Activated T-cell treated with anti-CD3 and anti-CD28 coated beads, Interleukin-2, amount 50 U/mL, for 24 hours (primary cell): ENCODE measurements around the gene KRTAP12-1.
"Not testable (repeated sequence)": the region's sequence is repeated elsewhere in the genome, so short reads cannot be mapped to it uniquely, and the experiment has no call there.

Experiments
- DNase-seq: peaks from one replicate; pipeline ENCODE4 v3.0.0-alpha.2; 2020
- H3K27ac Mint-ChIP-seq: 2 replicates; pipeline ENCODE4 v1.8.0; 2020; ENCODE audit warnings: mild to moderate bottlenecking, mixed read lengths
- H3K27me3 Mint-ChIP-seq: 2 replicates; pipeline ENCODE4 v1.8.0; 2020; ENCODE audit warnings: mixed read lengths
- H3K36me3 Mint-ChIP-seq: 2 replicates; pipeline ENCODE4 v1.8.0; 2020; ENCODE audit warnings: low read depth, mixed read lengths
- H3K4me1 Mint-ChIP-seq: 2 replicates; pipeline ENCODE4 v1.8.0; 2020; ENCODE audit warnings: low read depth, mixed read lengths
- H3K4me3 Mint-ChIP-seq: 2 replicates; pipeline ENCODE4 v1.8.0; 2020; ENCODE audit warnings: mild to moderate bottlenecking, moderate library complexity, mixed read lengths
- H3K9me3 Mint-ChIP-seq: 2 replicates; pipeline ENCODE4 v1.8.0; 2020; ENCODE audit warnings: mixed read lengths

Gene KRTAP12-1

DNA sequence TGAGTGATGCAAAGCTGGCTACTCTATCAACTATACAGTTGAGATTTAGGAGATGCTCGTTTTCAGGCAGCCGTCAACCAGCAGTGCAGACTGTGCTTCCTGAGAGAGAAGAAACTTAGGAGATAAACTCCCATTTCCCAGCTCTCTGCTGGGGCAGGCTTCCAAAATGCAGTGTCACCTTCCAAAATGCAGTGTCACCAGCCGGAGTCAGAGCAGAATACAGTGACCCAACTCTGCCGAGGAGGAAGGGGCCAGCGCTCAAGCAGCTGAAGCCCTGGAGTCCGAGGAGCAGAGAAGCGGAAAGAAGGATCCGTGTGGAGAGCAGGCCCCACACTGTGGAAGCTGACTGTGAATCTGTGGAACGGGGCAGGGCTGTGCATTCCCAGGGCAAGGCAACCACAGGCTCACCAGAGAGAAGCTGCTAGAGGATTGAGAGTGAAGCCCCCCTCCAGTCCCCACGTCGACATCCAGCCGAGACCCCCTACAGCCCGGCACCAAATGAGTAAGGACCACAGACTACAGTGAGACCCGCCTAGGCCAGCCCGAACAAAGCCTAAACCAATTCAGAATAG lies 703 bp upstream of the KRTAP12-1 start:
- Mint-ChIP-seq H3K27me3 (peaks cover 7% of the 10 kb centered on the region), H3K36me3 (no peaks in the 10 kb centered on the region), H3K9me3 (no peaks in the 10 kb centered on the region), H3K27ac (no peak overlapping the region), H3K4me3 (no peak overlapping the region), H3K4me1 (peaks cover 7% of the 10 kb centered on the region)
- no peak for DNase-seq

DNA sequence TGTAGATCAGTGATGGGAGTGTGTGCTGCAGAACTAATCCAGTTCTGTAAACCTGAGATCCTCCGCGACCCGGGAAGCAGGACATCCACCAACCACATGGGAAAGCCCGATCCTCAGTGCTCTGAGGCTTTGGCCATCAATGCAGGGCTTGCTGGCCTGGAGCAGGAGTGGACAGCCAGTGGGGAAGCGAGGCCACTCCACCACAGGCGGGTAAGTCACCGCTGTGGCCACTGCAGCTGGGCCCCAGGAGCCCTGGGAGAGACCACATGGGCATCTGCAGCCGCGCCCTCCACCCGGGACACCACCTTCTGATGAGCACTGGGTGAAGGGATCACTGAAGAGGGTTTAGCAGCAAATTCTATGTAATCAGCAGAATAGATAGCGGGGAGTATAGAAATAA lies 811 bp downstream of the KRTAP12-1 start:
- DNase-seq = no peak
- no peak overlapping the region for H3K4me3 Mint-ChIP-seq
- peaks cover 4% of the 10 kb centered on the region for H3K27me3 Mint-ChIP-seq

DNA sequence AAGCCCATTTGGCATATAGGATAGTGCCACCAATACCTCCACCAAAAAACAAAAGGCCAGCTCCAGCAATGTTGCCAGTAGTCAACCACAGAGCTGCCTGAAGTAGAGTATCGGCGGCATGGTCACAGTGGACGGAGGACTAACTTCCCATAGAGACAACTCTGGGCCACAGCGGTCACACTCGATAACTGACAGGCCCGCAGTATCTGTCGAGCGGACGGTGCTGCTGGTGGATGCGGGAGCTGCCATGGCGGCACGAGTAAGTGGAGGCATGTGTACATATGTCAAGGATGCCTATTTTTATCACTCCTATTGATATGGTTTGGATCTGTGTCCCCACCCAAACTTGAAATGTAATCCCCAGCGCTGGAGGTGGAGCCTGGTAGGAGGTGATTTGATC lies 4.1 kb downstream of the KRTAP12-1 start:
- H3K4me3 Mint-ChIP-seq = no peak overlapping the region

More for the DNA sequence above, 811 bp downstream of the KRTAP12-1 start:
- H3K36me3 Mint-ChIP-seq = no peaks in the 10 kb centered on the region
- H3K9me3 Mint-ChIP-seq = no peaks in the 10 kb centered on the region
- peaks cover 3% of the 10 kb centered on the region for H3K4me1 Mint-ChIP-seq
- no peak overlapping the region for H3K27ac Mint-ChIP-seq

DNA sequence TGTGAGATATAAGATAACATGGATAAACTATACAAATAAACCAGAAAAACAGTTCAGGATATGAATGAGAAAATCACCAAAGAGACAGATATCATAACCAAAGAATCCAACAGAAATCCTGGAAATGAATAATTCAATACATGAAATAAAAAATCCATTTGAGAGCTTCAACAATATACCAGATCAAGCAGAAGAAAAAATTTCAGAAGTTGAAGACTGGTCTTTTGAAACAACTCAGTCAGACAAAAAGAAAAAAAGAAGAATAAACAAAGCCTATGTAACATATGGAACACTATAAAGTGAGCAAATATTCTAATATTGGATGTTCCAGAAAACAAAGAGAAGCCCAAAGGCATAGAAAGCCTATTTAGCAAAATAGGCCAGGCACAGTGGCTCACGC lies 10.1 kb downstream of the KRTAP12-1 start:
- Mint-ChIP-seq H3K9me3 (peaks cover 24% of the 10 kb centered on the region), H3K4me1 (no peaks in the 10 kb centered on the region), H3K36me3 (no peaks in the 10 kb centered on the region), H3K4me3 (no peak overlapping the region), H3K27me3 (no peaks in the 10 kb centered on the region), H3K27ac (no peak overlapping the region)
- DNase-seq = no peak

More for the DNA sequence above, 4.1 kb downstream of the KRTAP12-1 start:
- Mint-ChIP-seq H3K27me3 (no peaks in the 10 kb centered on the region), H3K9me3 (peaks cover 4% of the 10 kb centered on the region), H3K4me1 (no peaks in the 10 kb centered on the region), H3K27ac (no peak overlapping the region), H3K36me3 (no peaks in the 10 kb centered on the region)
- DNase-seq = no peak

DNA sequence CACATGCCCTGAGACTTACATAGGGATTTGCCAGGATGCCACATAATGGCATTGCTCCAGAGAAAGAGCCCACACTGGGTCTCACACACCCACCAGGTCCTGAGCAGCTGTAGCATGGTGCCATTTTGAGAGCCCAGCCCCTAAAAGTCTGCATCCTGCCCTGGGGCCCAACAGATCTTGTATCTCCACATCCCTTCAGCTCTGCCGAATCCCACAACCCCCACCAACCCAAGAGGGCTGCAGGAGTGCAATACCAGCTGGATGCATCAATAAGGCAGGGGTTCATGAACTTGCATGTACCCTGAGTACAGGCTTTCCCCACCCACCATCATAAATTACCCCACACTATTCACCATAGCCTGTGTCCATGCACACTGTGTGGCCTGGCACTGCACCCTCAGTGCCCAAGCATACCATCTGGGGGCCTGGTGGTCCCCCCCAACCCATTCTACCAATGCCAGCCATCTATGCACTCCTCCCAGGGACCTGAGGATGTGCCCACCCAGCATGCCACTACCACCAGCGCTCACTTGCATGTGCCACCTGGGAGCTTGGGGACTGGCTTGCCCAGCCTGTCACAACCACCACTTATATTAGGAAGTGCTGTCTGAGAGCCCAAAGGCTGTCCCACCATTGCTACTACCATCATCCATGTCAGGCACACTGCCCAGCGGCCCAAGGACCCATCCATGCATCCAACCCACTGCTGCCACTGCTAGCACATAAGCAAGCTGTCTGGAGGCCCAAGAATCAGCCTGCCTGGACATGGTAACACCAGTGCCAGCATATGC lies 11.1 kb downstream of the KRTAP12-1 start:
- no peak for DNase-seq
- Mint-ChIP-seq H3K4me1 (no peaks in the 10 kb centered on the region), H3K9me3 (peaks cover 24% of the 10 kb centered on the region), H3K36me3 (no peaks in the 10 kb centered on the region), H3K27me3 (no peaks in the 10 kb centered on the region), H3K4me3 (no peak overlapping the region), H3K27ac (no peak overlapping the region)

DNA sequence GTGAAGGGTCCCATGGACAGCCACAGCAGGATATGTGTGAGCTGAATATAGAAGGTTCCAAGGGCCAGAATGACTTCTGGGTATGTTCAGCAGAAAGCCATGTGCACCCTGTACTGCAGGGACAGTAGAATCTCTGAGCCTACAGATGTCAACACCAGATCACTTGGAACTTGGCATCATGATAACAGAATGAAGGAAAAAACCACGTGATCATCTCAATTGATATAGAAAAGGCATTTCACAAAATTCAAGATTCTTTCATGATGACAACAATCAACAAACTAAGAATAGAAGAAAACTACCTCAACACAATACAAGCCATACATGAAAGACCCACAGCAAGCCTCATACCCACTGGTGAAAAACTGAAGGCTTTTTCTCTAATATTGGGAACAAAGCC lies 14.4 kb downstream of the KRTAP12-1 start:
- Mint-ChIP-seq H3K4me1 (no peaks in the 10 kb centered on the region), H3K9me3 (peaks cover 18% of the 10 kb centered on the region), H3K27ac (no peak overlapping the region), H3K4me3 (no peak overlapping the region), H3K36me3 (no peaks in the 10 kb centered on the region), H3K27me3 (no peaks in the 10 kb centered on the region)
- no peak for DNase-seq

DNA sequence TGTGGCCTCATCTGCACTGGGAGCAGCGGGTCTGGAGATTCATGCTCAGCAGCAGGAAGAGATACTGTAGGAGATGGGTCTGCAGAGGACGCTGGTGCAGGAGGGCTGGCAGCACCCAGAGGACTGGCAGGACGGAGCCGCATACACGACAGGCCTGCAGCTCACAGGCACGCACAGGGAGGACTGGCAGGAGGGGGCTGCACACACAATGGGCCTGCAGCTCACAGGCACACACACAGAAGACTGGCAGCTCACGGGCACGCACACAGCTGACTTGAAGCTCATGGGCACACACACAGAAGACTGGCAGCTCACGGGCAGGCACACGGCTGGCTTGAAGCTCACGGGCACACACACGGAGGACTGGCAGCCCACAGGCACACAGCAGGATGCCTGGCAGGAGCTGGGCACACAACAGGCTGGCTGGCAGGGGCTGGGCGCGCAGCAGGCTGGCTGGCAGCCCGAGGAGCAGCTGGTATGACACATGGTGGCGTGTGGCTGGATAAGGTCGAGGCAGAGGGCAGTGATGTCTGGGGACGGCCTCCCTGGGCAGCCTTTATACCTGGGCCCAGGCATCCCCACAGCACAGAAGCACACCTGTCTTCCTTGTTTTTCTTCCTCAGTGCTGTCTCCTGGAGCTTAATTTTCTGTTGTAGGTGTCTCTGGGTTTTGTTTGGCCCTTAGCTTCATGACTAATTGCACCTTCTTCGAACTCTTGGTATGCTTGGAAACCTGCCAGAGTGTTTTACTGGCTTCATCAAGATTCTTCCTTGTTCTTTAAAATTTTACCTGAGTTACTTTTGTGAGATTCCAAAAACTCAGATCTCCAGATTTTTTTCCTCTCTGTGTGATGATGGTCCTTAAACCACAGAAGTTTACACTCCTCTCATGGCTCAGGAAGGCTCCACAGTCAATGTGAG lies 15.3 kb downstream of the KRTAP12-1 start, which contains the start of gene KRTAP12-2:
KRTAP12-2 (minus strand) TSS at position 527 of the 920 bp plus-strand sequence; CDS start at position 486, 41 bp downstream.
- Mint-ChIP-seq H3K9me3 (peaks cover 21% of the 10 kb centered on the region), H3K27ac (no peak within 1 kb of the TSS), H3K27me3 (no peaks in the 10 kb centered on the region), H3K36me3 (no peaks in the 10 kb centered on the region), H3K4me3 (no peak within 1 kb of the TSS), H3K4me1 (no peaks in the 10 kb centered on the region)
- DNase-seq = no peak

DNA sequence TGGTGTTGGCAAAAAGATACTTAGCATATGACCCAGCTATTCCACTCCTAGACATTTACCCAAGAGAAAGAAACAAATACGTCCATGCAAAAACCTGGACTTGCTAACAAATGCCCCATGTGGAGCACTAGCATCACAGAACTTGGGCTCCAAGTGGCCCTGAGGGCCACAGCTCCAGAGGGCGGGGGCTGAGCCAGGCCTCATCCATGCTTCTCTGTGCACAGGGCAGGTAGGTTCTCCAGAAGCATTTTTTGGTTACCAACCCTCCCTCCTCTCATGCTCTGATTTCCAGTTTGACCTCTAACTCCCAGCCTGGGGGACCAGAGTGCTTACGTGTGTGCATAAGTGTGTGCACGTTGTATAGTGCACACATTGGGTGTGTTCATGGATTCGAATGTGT lies 17.3 kb downstream of the KRTAP12-1 start:
- Mint-ChIP-seq H3K27me3 (no peaks in the 10 kb centered on the region), H3K27ac (no peak overlapping the region), H3K4me1 (peaks cover 2% of the 10 kb centered on the region), H3K4me3 (no peak overlapping the region), H3K9me3 (peaks cover 16% of the 10 kb centered on the region), H3K36me3 (no peaks in the 10 kb centered on the region)
- no peak for DNase-seq

DNA sequence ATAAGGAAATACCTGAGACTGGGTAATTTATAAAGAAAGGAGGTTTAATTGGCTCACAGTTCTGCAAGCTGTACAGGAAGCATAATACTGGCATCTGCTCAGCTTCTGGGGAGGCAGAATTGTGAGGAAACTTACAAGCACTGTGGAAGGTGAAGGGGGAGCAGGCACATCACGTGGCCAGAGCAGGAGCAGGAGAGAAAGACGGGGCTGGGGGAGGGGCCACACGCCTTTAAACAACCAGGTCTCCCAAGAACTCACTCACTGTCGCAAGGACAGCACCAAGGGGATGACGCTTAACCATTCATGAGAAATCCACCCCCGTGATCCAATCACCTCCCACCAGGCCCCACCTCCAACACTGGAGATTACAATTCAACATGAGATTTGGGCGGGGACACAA lies 20.4 kb downstream of the KRTAP12-1 start:
- Mint-ChIP-seq H3K9me3 (peaks cover 21% of the 10 kb centered on the region), H3K4me1 (peaks cover 30% of the 10 kb centered on the region)
- not testable (repeated sequence) for H3K4me3 Mint-ChIP-seq, H3K36me3 Mint-ChIP-seq, H3K27ac Mint-ChIP-seq, H3K27me3 Mint-ChIP-seq, DNase-seq

DNA sequence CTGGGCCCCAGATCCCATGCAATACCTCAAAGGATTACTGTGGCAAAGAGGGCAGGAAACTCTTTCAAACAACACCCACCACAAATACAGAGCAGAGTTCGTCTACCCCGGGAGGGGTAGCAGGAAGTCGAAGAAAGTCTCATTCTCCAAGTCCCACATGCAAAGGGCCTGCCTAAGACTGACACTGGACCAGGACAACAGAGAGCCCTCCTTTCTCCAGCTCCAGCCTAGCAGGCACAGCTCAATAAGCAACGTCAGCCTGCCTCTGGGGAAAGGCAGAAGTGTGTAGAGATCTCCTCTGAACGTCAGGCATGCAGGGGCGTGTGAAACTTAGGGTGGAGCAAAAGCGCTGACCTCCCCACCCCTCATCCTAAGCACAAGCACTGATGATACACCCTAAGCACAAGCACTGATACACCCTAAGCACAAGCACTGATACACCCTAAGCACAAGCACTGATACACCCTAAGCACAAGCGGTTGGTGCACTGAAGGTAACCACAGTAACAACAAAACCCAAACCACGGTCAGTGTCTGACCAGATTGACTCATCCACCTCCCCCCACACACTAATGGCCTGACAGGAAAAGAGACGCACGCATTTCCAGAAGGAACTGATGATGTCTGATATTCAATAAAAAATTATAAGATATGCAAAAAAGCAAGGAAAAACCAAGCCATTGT lies 22.9 kb downstream of the KRTAP12-1 start:
- H3K36me3 Mint-ChIP-seq = peaks cover 11% of the 10 kb centered on the region
- H3K9me3 Mint-ChIP-seq = peaks cover 32% of the 10 kb centered on the region
- no peak overlapping the region for H3K4me3 Mint-ChIP-seq
- no peaks in the 10 kb centered on the region for H3K27me3 Mint-ChIP-seq
- peak overlapping the region; percentile 78 for H3K27ac Mint-ChIP-seq
- peaks cover 49% of the 10 kb centered on the region for H3K4me1 Mint-ChIP-seq
- no peak for DNase-seq

DNA sequence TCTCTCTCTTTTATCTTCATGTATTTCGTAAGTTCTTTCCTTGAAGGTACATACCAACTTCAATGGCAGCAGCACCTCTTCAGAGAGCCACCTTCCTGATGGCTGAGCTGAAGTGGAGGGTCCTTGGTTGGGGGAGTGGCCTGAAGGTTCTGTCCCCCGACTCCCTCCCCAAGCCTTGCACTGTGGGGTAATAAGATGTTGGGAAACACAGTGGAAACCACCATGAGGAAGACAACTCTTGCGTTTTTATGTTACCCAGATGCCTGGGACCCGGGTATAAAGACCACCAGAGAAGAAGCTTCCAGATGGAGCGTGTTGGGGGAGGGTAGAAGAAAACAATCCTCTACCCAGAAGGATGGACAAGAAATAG lies 23.4 kb downstream of the KRTAP12-1 start:
- H3K27ac Mint-ChIP-seq = peak overlapping the region; percentile 78
- H3K36me3 Mint-ChIP-seq = peaks cover 11% of the 10 kb centered on the region
- H3K9me3 Mint-ChIP-seq = peaks cover 32% of the 10 kb centered on the region
- no peak for DNase-seq
- no peaks in the 10 kb centered on the region for H3K27me3 Mint-ChIP-seq
- peaks cover 54% of the 10 kb centered on the region for H3K4me1 Mint-ChIP-seq
- H3K4me3 Mint-ChIP-seq = no peak overlapping the region

DNA sequence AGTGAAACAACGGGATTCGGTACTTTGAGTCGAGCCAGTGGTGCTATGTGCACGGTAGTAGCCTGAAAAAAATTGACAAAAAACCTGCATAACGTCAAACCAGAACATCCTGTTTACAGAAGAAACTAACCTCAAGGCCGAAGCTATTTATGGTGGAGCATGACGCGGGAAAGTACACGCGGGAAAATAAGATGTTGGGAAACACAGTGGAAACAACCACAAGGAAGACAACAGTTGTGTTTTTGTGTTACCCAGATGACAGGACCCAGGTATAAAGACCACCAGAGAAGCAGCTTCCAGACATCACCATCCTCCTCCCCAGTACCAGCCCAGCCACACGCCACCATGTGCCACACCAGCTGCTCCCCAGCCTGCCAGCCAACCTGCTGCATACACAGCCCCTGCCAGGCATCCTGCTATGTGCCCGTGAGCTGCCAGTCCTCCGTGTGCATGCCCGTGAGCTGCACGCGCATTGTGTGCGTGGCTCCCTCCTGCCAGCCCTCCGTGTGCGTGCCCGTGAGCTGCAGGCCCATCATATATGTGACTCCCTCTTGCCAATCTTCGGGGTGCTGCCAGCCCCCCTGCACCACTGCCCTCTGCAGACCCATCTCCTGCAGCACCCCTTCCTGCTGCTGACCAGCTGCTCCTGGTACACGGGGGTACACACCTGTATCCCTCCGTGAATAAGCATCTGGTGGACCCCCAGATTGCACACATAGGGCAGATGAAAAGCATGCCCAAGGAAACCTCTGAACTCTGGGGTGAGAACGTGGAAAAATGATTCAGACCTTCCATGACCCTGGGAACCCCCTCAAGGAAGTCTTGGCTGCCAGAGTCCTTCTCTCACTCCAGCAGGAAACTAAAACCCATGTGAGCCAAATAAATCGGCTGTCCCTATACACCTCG lies 24.1 kb downstream of the KRTAP12-1 start, which contains the start of gene KRTAP12-3:
KRTAP12-3 (plus strand) TSS at position 298 of the 906 bp plus-strand sequence; CDS start at position 346, 48 bp downstream.
- peaks cover 34% of the 10 kb centered on the region for H3K9me3 Mint-ChIP-seq
- H3K4me1 Mint-ChIP-seq = peaks cover 56% of the 10 kb centered on the region
- H3K36me3 Mint-ChIP-seq = peaks cover 11% of the 10 kb centered on the region
- H3K27ac Mint-ChIP-seq = peak within 1 kb of the TSS; percentile 78
- DNase-seq = no peak
- H3K27me3 Mint-ChIP-seq = no peaks in the 10 kb centered on the region
- peak within 1 kb of the TSS; percentile 49 for H3K4me3 Mint-ChIP-seq

DNA sequence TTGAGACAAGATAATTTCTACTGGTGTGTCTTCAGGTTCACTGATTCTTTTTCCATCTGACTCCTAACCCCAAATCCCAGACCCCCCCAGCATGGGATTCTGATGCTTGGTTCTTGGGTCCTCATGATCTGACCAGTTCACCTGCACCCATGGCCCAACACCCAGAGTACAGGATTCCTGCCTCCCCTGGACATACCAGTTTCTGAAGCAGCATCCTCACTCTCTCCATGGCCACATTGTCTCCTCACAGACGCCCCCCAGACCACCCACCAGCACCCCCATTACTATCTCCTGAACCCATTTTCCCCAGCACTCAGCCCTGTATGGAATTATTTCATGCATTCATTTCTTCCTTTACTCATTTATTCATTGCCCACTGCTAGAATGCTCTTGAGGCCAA lies 25.1 kb downstream of the KRTAP12-1 start:
- Mint-ChIP-seq H3K36me3 (peaks cover 11% of the 10 kb centered on the region), H3K9me3 (peaks cover 30% of the 10 kb centered on the region), H3K4me1 (peaks cover 56% of the 10 kb centered on the region), H3K27ac (no peak overlapping the region), H3K27me3 (no peaks in the 10 kb centered on the region), H3K4me3 (no peak overlapping the region)
- DNase-seq = no peak
